Globus pallidus (tissue), 1 donor: ENCODE results near the gene PPP1R13L.

Experiments used
- DNase-seq: peaks from one replicate; pipeline ENCODE4 v3.0.0-alpha.2; 2015; ENCODE audit warnings: low spot score

Gene PPP1R13L, protein sequence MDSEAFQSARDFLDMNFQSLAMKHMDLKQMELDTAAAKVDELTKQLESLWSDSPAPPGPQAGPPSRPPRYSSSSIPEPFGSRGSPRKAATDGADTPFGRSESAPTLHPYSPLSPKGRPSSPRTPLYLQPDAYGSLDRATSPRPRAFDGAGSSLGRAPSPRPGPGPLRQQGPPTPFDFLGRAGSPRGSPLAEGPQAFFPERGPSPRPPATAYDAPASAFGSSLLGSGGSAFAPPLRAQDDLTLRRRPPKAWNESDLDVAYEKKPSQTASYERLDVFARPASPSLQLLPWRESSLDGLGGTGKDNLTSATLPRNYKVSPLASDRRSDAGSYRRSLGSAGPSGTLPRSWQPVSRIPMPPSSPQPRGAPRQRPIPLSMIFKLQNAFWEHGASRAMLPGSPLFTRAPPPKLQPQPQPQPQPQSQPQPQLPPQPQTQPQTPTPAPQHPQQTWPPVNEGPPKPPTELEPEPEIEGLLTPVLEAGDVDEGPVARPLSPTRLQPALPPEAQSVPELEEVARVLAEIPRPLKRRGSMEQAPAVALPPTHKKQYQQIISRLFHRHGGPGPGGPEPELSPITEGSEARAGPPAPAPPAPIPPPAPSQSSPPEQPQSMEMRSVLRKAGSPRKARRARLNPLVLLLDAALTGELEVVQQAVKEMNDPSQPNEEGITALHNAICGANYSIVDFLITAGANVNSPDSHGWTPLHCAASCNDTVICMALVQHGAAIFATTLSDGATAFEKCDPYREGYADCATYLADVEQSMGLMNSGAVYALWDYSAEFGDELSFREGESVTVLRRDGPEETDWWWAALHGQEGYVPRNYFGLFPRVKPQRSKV

DNA sequence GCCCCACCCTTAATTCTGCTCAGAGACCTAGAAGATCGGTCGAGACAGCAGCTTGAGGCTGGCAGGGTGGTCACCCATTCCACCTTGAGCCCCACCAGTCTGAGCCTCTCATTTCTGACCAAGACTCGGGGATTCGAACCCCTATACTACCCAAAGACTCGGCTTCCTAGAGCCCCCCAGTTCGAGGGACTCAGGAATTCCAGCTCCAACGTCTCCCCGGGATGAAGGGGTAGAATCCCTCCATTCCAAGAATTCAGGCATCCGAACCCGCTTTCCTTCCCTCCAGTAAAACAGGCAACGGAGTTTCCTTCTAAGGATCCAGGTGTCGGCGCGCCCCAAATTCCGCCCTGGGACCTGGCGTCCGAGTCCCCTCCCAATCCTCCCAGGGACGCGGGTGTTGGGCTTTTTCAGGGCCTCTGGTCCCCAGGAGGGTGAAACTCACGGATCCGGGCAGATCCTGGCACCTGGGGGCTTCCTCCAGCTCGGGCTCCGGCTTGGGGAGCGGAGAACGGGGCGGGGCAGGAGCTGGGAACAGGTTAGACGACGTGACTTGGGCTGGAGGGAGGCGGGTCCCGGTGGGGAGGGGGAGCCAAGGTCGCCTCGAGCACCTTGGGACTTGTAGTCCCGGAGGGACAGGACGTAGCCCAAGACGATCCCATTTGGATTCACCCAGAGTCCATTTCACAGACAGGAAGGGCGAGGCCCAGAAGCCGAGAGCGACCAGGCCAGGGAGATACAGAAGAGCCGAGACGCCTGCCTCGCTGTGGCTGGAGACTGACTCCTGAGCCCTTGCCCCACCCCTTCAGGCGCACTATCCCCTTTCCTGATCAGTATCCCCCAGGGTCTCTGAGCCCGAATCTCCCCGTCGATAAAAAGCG, at the start of gene PPP1R13L:
TSS of gene PPP1R13L (minus strand) at position 513 of the 878 bp plus-strand sequence. CDS start 6,751 bp downstream, outside the sequence.
- DNase-seq: no peak

DNA sequence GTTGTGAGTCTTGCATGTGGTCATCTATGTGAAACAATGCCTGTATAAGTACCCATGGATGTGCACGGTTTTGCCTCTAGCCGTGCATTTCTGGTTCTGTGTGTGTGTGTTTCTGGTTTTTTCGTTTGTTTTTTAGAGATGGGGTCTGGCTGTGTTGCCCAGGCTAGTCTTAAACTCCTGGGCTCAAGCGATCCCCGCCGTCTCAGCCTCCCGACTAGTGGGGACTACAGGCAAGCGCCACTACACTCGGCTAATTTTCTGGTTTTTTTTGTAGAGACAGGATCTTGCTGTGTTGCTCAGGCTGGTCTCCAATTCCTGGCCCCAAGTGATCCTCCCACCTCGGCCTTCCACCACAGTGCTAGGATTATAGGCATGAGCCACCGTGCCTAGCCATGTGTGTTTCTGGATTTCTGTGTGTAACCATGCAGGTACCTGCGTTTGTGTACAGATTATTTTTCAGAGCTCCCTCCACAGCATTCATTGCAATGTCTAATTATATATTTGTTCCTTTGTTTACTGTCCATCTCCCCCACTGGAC, 47.0 kb upstream of the PPP1R13L start:
- no peak for DNase-seq

DNA sequence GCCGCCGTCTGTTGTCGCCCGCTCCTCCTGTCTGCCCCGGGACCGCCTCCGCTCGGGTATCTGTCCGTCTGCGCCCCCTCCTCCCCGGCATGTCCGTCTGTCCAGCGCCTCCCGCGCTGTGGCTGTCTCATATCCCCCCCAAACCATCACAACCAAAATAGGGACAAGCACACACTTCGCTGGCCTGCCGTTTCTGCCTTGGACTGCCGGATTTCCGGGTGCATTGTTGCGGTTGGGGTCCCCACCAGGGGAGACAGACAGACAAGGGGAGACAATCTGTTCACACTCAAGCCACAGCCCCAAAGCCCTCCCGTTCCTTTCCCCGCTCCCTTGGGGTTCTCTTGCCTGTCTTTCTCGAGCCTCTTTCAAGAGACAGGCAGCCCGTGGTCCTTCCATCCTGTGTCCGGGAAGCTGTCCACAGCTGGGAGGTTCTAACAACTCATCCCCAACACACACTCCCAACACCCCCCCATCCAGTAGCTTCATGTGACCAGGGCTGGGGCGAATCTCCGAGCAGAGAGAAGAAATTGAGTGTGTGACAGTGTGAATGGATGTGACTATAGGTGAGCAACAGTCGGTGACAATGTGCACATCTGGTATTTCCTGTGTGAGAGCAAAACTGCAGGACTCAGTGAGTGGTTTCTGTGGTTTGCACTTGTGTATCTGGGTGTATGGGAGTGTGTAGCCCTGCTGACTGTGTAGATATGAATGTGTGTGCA, 46.4 kb upstream of the PPP1R13L start:
- no peak for DNase-seq

DNA sequence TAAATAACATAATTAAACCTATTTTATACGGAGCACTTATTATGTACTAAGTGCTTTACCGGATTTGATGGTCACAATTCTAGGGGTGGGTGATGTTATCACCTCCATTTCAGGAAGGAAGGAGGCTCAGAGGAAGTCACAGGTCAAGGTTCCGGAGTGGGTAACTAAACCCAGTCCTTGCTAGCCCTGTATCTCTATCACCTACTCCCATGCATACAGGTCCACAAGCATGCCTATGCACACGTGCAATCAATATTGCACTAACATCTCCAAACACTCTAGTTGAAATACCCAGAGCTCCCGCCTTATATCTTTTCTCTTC, 45.1 kb upstream of the PPP1R13L start:
- DNase-seq: no peak

DNA sequence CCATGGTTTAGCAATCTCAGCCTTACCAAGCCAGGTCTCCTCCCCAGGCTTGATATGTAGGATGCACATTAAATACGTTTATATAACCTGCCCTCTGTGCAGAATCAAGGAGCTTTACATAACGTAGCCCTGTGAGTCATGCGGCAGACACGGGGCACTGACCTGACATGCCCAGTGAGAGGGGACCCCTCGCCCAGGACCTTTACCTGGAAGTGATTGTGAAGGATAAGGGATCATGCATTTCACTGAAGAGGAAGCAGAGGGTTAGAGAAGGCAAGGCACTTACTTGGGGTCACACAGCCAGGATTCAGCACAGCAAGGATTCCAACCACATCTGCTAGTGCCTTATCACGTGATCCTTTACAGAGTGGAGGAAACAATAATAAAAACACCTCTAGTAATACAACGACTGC, 44.0 kb upstream of the PPP1R13L start:
- no peak for DNase-seq

DNA sequence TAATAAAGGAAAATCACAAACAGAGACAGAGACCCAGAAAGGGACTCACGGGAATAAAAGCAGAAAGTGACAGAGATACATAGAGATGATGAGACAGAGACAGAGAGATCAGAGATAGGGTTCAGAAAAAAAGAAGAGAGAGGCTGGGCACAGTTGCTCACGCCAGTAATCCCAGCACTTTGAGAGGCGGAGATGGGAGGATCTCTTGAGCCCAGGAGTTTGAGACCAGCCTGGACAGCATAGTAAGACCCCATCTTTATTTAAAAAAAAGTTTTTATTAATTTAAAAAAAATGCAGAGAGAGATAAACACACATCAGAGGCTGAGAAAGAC, 43.5 kb upstream of the PPP1R13L start:
- no peak for DNase-seq

DNA sequence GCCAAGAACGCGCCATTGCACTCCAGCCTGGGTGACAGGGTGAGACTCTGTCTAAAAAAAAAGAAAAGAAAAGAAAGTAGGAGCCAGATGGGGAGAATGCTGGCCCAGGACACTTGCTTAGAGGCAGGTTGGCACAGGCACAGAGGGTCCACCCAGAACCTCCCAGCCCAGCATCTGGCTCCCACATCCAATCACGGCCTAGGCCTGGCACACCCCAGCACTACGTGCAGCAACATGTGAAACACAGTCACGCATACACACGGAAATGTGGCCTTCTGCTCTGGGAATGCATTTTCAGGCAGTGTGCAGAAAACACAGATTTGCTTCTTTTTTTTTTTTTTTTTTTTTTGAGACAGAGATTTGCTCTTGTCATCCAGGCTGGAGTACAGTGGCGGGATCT, 42.1 kb upstream of the PPP1R13L start:
- DNase-seq: no peak

DNA sequence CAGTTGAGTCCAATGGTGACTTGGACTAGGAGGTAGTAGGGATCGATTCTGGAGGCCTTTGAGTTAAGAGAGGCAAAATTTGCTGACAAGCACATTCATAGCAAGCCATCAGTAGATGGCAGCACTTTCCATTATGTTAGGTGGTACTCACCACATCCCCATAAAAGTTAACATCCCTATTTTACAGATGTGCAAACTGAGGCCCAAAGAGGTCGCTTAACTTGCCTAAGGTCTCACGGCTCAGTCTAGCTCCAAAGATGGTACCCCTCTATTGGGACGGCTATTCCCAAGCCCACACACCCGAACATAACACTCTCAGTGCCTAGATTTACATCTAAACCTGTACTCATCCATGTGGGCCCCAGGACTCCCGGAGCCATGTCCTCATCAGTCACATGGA, 41.4 kb upstream of the PPP1R13L start:
- DNase-seq: no peak

DNA sequence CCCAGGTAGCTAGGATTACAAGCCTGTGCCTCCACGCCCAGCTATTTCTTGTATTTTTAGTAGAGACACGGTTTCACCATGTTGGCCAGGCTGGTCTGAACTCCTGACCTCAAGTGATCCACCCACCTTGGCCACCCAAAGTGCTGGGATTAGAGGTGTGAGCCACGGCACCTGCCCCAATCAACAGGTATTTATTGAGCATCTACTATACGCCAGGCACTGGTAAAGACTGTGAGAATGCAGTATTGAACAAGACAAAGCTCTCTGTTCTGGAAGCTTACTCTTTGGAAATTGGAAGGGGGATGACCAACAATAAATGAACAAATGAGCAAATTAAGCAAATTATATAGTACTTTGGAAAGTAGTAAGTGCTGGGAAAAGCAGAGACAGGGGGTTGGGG, 40.3 kb upstream of the PPP1R13L start:
- DNase-seq: no peak

DNA sequence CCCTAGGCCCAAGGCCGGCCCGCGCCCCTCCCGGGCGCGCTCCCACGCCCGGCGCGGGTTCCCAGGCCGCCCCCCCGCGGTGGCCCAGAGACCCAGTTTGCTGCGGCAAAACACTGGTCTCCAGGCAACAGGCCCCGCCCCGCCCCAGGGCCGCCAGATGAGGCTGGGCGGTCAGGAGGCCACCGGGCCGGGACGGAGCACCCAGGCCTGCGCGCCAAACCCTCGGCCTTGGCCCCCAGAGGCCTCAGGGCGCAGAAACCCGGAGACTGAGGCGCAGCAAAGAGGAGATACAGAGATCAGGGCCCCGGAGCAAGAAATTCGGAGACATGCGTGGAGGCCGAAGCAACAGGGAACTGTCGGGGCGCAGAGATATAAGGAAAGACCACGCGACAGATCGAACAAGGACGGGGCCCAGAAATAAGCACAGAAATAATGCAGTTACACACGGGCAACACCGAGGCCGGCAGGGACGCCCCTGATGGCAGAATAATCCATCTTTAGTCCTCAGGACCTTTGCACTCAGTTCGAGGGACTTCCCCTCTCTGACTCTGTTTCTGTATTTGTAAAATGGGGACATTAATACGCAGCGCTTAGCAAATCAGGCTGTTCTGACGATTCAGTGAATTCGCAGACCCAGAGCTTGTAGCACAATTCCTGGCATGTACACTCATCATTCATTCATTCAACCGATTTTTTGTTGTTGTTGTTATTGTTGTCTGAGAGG, 39.6 kb upstream of the PPP1R13L start:
- peak; percentile 88 for DNase-seq

DNA sequence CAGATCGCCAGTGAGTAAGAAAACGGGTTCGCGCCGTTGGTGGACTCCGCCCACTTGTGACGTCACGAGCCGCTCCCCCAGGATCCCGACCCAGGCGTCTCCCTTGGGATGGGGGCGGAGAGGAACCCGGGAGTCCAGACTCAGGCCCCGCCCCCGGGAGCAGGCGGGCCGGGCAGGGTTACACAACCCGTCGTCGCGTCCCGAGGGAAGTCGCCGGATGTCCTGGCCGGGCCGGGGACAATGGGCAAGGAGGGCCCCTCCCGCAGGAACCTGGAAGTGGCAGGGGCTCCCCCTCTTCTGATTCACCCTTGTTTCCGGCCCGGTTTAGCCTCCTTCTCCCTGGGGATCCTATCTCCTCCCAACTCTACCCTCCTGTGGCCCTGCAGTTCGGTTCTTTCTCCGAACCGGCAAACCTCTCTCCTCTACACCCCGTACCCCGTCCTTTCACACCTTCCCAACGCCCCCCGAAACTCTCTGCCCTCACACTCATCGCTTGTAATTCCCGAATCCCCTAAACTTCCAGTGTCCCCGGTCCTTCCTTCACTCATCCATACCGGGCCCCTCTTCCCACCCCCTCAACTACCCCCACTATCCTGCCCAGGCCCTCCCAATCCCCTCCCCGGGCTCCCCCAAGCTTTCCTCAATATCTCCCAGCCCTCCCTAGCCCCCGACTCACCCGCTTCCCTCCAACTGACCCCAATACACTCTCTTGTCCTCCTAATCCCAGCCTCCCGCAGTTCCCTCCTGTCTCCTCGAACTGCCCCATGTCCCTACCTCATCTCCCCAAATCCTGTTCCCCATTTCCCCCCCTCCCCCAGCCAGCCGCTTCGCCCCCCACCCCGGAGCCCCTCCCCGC, 38.8 kb upstream of the PPP1R13L start:
- DNase-seq: peak; percentile 72

DNA sequence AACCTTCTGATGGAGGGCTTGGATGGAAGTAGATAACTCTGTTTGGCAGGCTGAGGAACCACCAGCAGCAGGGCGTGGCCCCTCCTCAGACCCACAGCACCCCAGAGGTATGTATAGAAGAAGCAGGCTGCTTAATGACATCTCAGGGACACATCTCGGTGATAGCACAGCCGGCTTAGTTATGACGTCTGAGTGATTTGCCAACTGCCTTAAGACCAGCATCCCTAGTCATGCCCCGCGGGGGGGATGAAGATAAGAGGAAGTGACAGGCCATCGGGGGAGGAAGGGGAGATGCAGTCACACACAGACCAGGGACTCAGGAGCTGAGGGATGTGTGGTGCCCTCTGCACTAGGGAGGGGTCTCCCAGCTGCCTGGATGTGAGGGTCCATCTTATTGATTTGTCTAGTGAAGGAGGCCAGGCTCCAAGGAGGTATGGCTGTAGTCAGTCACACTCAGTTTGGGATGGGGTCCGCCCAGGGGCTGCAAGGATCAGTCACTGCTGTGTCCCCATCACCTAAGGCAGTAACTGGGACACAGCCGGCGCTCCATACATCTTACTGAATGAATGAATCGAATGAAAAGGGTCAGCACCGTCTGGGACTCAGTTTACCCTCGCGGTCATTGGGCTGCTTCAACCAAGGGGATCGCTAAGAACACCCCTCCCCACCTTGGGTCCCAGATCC, 38.1 kb upstream of the PPP1R13L start:
- DNase-seq: no peak

DNA sequence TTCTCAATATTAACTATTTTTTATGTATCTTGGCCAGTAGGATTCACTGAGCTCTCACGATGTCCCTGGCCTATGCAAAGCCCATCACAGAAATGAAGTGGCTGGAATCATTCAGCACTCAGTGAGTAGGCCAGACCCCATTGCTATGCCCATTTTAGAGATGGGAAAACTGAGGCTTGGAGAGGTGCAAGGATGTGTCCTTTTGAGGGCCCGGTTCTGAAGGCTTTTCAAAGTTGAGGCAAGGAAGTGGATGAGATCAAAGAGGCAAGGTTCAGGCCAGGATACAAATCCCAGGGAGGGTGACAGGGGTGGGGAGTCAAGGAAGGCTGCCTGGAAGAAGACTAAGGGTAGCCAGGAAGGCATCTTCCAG, 37.5 kb upstream of the PPP1R13L start:
- no peak for DNase-seq

DNA sequence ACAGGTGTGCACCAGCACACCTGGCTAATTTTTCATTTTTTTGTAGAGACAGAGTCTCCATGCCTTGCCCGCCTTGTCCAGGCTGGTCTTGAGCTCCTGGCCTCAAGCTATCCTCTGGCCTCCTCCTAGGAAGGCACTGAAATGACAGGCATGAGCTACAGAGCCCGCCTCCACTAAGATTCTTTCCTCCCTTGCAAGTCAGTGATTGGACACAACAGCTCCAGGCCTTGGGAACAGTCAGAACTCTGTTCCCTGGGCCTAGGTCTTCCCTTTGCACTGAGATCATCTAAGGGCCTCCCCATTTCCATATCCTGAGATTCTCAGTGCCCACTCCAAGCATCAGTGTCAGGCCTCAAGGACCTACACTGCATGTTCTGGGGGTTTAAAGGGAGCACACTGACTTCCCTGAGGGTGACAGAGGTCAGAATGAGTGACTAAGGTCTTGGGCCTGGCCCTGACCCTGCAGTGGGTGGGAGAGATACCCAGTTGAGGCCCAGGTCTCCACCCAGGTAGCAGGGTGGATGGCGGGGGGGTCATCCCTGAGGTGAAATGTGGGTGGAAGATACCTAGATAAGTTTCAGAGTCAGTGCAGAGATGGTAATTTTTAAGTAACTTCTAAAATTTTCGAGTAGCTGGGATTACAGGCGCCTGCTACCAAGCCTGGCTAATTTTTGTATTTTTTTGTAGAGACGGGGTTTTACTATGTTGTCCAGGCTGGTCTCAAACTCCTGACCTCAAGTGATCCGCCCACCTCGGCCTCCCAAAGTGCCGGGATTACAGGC, 36.2 kb upstream of the PPP1R13L start:
- no peak for DNase-seq

DNA sequence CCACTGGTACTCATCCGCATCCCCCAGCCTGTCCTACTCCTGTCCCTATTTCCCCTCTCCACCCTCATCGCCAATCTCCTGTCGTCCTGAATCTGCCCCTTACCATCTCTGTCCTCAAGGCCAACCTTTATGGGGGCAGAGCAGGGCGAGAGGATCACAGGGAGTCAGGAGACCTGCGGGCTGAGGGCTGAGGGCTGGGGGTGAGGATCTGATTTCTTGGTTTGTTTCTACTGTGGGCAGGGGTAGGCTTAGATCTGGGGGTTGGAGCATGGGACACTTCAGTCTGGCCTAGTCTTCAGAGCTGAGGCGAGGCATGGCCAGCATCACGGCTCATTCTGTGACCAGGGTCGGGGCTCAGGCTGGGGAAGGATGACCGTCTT, 35.4 kb upstream of the PPP1R13L start:
- no peak for DNase-seq

DNA sequence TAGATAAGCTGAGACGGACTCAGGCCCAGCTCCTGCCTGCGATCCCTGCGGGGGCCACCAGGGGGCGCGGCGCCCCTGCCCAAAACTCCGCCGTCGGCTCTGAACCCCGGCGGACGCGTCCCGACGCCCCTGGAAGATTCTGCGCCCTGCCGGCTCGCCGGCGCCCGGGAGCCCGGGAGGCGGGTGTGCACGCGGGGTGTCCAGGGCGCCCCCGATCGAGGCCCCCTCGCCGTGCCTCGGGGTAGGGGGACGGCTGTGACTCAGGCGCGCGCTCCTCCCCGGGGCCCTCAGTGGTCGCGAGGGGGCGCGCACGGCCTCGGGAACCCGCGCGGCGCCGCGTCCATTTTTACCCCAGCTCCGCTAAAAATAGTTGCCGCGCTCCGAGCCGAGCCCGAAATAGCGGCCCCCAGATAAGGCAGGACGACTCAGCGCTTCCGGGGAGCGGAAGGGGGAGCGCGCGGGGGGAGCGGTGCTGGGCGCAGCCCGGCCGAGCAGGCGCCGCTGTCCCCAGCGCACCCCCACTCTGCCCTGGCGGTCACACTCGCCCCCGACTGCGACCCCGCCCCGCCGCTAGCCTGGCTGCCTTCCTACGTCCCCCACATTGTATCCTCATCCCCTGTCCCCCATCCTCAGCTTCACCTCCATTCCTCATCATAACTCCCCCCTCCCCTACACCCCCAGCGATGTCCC, 34.8 kb upstream of the PPP1R13L start:
- DNase-seq: peak; percentile 72

DNA sequence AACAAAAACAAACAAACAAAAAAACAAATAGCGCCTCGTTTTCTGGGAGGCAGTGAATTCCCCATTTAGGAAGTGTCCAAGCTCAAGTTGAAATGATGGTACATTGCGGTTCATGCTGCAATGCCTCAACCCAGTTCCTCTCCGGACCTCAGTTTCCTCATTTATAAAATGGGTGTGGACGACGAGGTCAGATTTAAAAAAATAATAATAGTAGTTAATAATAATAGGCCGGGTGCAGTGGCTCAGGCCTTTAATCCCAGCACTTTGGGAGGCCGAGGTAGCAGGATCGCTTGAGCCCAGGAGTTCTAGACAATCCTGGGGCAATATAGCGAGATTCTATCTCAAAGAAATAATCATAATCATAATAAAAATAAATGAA, 34.3 kb upstream of the PPP1R13L start:
- no peak for DNase-seq

DNA sequence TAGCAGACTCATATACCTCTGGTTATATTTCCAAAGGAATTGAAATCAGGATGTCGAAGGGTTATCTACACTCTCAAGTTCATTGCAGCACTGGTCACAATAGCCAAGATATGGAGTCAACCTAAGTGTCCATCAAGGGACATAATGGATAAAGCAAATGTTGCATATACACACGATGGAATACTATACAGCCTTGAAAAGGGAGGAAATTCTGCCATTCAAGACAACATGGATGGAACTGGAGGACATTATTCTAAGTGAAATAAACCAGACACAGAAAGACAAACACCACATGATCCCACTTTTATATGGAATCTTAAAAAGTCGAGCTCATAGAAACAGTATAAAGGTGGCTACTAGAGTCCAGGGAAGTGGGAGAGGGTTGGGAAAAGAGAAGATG, 32.5 kb upstream of the PPP1R13L start:
- no peak for DNase-seq
